HG02852 (cell line): ENCODE measurements around the gene ABCB11.
A peak's percentile ranks its signal among the peaks of the same experiment; 100 is the strongest.
"Not testable (repeated sequence)": the region's sequence is repeated elsewhere in the genome, so short reads cannot be mapped to it uniquely, and the experiment has no call there.

Experiments
- ATAC-seq: cut with Tn5 transposase; IDR thresholded peaks from one replicate; pipeline ENCODE4 v1.9.1; 2021; ENCODE audit warnings: mild to moderate bottlenecking, moderate library complexity; ENCODE audit not compliant: unreplicated experiment

The ABCB11 gene

DNA sequence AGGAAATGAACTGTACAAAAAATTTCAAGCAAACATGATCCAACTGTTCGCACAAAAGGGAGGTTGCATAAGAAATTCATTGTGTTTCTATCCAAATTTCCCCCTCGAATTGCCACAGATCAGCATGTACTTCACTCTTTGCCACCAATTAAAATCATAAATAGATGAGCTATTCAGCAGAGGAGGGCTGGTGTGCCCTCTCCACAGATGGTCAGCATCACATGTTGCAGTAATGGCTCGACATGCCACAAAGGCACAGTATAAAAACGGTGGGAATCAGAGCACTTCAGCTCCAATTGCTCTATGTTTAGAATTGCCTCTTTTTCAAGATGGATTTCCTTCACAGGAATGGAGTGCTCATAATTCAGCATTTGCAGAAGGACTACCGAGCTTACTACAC is 130.1 kb downstream of the ABCB11 start, which contains the start of gene G6PC2:
Gene G6PC2, plus strand, starts transcription at position 289 of the 400 bp plus-strand sequence. Its CDS starts 41 bp downstream, at position 330.
- ATAC-seq, result no peak

DNA sequence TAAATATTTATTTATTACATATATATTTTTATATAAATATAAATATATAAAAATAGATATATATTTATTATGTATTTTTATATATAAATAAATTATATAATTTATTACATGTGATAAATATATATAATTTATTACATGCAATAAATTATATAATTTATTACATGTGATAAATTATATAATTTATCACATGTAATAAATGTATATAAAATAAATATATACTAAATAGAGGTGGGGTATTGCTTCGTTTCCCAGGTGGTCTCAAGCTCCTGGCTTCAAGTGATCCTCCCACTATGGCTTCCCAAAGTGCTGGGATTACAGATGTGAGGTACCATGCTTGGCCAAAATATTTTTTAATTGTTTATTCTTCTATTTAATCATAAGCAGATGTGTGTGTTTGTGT is 133.7 kb downstream of the ABCB11 start:
- ATAC-seq, result no peak

GRCh38 chr2:168896783-168897182 is 134.3 kb downstream of the ABCB11 start:
- ATAC-seq, result no peak

DNA sequence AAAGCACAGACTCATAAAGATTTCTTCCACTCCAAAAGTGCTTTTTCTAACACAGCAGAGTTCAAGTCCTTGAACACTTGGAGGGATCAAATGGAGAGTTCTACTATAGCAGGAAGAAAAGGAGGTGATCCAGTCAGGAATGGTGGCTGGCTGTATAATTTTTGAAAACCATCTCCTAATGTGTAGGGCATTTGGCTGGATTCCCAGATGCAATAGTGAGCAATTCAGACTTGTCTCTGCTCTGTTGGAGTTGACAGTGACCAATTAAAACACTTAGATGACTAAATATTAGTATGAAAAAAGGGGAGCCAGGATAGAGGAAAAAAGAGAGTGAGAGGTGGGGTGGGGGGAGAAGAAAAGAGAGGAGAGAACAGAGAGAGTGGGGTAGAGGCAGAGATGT is 135.4 kb downstream of the ABCB11 start:
- ATAC-seq, result no peak

- no peak for ATAC-seq
Measured at GRCh38 chr2:168894720-168895119, 136.4 kb downstream of the ABCB11 start.

- no peak for ATAC-seq
Measured at GRCh38 chr2:168894101-168894500, 137.0 kb downstream of the ABCB11 start.

DNA sequence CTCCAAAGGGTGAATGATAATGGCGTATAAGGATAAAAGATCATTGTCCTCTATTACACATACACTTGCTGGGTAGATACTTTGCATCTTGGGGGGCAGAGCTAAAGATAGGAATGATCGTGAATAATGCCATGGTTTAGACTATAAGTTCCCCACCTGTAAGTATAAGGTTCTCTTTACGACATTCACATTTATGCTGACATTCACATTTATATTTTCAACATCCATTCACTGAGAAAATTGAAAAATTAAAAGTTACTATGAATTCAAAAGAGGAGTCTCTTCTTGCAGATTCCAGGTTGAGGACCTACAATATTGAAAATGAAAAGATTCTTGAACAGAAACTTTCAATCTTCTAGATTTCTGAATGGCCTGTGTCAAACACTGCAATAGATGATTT is 138.8 kb downstream of the ABCB11 start:
- no peak for ATAC-seq

- ATAC-seq, result peak; percentile 100
Measured at GRCh38 chr2:168890006-168890782, 140.9 kb downstream of the ABCB11 start, which contains the start of gene SPC25. Gene SPC25 (minus strand): TSS chr2:168890430. CDS start chr2:168889519, 911 bp downstream.

DNA sequence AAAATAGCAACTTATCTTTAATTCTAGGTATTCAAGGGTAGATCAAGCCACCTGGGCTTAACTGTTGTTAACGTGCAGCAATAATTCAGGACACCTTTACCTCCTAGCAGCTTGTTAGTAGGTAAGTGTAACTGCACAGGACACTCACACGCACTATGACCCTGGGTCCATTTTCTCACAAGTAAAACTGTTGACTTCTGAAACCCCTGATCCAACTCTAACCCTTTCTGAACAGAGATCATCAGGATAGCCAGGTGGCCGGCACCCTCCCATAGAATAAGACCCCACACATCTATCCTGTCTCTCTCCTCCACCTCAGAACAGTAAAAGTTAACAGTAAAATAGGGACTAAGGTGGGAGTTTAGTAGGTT is 141.5 kb downstream of the ABCB11 start:
- ATAC-seq, result no peak

DNA sequence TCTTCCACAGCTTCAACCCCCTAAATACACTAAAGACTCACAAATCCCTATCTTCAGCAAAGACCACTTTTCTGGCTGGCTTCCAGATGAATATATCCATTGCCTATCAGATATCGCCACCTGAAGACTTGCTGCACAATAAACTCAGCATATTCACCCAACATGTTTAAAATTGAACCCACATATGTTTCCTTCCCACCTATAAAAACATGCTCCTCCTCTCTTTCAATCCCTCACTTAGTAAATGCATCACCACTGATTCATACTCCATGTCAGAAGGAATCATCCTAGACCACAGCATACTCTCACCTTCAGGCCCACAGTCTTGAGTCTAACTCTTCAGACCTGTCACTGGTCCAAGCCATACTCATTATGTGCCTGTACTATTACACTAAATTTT is 146.1 kb downstream of the ABCB11 start:
- ATAC-seq, result no peak

GRCh38 chr2:168882163-168882562 is 149.0 kb downstream of the ABCB11 start:
- ATAC-seq, result not testable (repeated sequence)

- no peak for ATAC-seq
Measured at GRCh38 chr2:168874368-168875054, 156.6 kb downstream of the ABCB11 start.

DNA sequence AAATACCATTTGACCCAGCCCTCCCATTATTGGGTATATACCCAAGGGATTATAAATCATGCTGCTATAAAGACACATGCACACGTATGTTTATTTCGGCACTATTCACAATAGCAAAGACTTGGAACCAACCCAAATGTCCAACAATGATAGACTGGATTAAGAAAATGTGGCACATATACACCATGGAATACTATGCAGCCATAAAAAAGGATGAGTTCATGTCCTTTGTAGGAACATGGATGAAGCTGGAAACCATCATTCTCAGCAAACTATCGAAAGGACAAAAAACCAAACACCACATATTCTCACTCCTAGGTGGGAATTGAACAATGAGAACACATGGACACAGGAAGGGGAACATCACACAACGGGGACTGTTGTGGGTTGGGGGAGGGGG is 160.3 kb downstream of the ABCB11 start:
- ATAC-seq, result not testable (repeated sequence)
